Epithelial cell of proximal tubule (primary cell): ENCODE results near the gene GPR107. TPM values are rescaled to one million over a fixed set of nuclear protein-coding genes. Genes with fewer than 3 reads are reported as not detected.

Experiments
- DNase-seq: peaks from one replicate; pipeline ENCODE4 v3.0.0-alpha.2; 2011; ENCODE audit warnings: low read depth
- H3K4me3 ChIP-seq: 2 replicates; pipeline ENCODE4 v1.5.1; 2011; ENCODE audit warnings: low read depth, mild to moderate bottlenecking, low read length
- CTCF ChIP-seq: conservative IDR thresholded peaks from 2 replicates; pipeline ENCODE4 v1.5.1; 2012; ENCODE audit warnings: low read depth, mild to moderate bottlenecking, low read length
- total RNA-seq: library from RNA; depleted of rRNA; stranded (reverse); fragments of >200 nt; gene quantifications from 2 replicates; pipeline ENCODE4 v1.2.3, GENCODE V29; 2015

GPR107 gene
- total RNA-seq, 1 donor from 2014 or later, result 13.5 TPM

DNA sequence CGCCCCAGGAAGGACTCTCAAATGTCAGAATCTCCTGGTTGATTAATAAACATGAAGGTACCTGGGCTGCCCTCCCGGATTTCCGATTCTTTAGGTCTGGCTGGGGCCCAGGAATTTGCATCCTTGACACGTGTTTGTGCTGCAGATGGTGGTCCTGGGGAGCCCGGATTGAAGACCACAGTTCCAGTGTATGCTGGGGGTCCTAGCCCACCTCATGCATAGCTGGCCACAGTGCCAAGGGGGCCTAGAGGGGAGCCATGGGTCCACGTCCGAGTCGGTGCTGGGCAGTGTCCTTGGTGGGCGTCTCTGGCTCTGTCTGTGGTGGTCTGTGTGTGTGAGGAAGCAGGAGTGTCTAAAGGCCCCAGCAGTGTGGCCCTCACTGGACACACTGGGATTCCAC, 121.6 kb downstream of the GPR107 start:
- TF ChIP-seq CTCF, result no peak
- no peak for DNase-seq
- H3K4me3 ChIP-seq, result no peak overlapping the region

- no peak for DNase-seq
- no peak overlapping the region for H3K4me3 ChIP-seq
- TF ChIP-seq CTCF, result no peak
These were observed 123.1 kb downstream of the GPR107 start for GRCh38 chr9:130176760-130177159.

DNA sequence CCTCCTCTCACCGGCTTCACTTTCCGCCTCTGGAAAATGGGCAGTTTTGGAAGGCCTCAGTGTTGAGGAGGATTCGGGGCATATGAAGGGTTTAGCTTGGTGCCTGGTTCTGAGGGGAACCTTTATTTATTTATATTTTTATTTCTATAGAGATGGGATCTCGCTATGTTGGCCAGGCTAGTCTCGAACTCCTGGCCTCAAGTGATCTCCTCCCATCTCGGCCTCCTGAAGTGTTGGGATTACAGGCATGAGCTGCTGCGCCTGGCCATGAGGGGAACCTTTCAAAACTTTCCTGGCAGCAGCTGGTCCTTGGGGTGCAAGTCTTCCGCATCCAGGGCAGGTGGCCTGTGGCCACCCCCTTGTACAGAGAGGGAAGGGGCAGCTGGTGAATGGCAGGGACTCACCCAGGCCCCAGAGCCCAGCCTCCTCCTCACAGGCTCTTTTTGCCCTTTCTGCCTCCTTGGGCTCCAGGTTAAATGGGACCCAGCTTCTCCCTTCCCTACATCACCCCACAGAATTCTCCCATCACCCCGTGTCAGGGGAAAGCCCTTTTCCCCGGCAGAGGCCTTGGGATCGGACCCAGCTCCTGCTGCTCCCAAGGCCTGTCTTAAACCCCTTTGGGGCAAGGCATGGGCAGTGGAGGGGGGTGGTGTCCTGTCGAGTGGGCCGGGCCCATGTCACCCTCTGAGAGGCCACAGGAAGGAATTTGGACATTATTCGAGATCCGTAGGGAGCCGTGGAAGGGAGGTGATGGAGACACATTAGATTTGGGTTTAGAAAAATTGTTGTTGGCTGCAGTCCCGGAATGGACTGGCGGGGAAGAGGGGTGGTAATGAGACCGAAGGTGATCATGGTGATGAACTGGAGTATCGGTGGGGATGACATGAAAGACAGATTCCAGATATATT, 124.4 kb downstream of the GPR107 start:
- TF ChIP-seq CTCF, result no peak
- H3K4me3 ChIP-seq, result no peak overlapping the region
- DNase-seq, result no peak

GRCh38 chr9:130179331-130179907, 125.7 kb downstream of the GPR107 start:
- no peak overlapping the region for H3K4me3 ChIP-seq
- no peak for DNase-seq
- no peak for TF ChIP-seq CTCF

DNA sequence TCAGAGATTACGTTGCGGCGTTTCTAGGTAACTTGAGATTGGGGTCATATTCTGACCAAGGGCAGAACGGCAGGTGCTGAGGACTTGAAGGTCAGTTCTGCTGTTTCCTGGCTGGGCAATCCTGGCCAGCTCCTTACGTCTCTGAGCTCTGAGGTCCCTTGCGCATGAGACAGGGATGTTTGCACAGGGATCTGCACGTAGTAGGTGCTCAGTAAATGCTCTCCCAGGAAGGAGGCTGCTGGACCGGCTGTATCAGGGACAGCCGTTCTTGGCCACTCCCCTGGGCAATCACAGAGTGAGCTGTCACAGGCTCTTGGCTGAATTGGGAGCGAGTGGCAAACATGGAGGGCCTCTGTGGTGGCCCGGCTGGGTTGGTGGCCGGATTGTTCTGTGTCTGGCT, 126.8 kb downstream of the GPR107 start:
- DNase-seq, result no peak
- no peak overlapping the region for H3K4me3 ChIP-seq
- no peak for TF ChIP-seq CTCF

DNA sequence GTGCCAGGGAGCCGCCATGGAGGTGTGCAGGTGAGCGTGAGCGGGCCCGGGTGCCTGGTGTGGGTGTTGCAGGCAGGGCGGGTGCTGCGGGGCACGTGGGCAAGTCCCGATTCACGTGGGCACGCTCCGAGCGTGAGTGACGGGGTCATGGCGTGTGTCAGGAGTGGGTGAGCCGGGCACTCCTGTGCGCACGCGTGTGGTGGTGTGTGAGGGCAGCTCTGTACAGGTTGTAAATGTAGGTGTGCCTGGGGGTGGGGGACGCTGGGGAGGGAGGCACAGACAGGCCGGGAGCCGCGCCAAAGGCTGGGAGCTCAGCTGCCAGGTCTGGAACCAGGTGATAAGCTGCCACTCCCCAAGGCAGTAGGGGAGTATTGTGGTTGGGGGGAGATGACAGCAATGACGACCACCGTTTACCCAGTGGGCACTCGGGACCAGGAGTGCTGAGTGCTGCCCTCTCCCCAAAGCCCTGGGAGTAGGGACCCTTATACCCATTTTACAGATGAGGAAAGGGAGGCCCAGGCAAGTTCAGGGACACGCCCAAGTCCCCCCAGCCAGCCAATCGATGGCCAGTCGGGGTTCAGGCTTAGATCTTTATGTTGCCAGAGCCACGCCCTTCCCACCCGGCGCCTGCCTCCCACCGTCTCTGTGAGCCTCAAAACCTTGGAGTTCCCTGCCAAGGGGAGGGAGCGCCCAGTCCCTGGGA, 128.1 kb downstream of the GPR107 start:
- TF ChIP-seq CTCF, result no peak
- DNase-seq, result no peak
- no peak overlapping the region for H3K4me3 ChIP-seq
